ENCODE data around the gene HNRNPUL2. TPM values are rescaled to one million over a fixed set of nuclear protein-coding genes. Genes with fewer than 3 reads are reported as not detected.
"Not testable (repeated sequence)": the region's sequence is repeated elsewhere in the genome, so short reads cannot be mapped to it uniquely, and the experiment has no call there.

HNRNPUL2 gene
- total and polyA plus RNA-seq, 12 donors, result 9.6 to 40.2 (median 23.3) TPM

DNA sequence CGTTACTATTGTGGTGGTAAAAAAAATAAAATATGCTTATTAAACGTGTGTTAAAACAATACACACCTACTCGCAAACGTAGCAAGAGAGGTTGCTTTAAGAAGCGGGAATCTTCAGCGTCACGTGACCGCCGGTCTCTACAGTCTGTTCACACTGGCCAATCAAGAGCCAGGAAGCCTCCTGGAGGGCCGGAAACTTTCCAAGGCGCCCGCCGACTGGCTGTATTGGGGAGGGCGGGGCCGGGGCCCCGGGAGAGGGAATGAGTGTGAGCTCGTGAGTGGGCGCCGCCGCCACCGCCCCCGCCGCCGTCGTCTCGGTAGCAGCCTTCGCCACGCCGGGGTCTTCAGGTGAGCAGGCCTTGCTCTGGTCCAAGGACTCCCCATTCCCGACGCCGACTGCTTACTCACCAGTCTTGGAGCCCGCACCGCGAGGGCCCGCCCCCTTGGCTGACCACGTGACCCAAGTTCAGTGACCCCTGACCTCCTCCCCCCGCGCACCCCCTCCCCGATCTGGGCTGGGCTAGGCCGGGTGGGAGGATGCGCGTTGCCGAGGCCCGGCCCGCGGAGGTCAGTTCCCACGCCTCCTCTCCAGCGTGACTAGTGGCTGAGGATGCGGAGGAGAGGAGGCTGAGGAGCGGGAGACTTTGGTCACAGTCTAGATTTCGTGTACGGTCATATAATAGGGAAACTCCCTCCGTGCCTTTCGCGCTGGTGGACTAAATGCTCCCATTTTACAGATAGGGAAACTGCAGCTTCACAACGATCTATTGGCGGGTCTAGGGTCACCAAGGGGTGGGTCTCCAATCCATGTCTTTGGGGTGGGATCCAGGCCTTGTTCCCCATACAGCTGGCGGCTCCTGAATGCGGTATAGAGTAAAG lies 44.1 kb upstream of the HNRNPUL2 start, which contains the start of gene TAF6L:
Gene TAF6L, plus strand, starts transcription at position 253 of the 878 bp plus-strand sequence. CDS start 4,388 bp downstream, outside the sequence.
- peak within 1 kb of the TSS; percentile 73 to 97 (median 93) for H3K27ac ChIP-seq
- intact Hi-C loops (cut with DNase I), result no loop called here
- no peaks in the 10 kb centered on the region for H3K9me3 ChIP-seq (replicated peaks in 1 of 3)
- TF ChIP-seq, protein P1, sequence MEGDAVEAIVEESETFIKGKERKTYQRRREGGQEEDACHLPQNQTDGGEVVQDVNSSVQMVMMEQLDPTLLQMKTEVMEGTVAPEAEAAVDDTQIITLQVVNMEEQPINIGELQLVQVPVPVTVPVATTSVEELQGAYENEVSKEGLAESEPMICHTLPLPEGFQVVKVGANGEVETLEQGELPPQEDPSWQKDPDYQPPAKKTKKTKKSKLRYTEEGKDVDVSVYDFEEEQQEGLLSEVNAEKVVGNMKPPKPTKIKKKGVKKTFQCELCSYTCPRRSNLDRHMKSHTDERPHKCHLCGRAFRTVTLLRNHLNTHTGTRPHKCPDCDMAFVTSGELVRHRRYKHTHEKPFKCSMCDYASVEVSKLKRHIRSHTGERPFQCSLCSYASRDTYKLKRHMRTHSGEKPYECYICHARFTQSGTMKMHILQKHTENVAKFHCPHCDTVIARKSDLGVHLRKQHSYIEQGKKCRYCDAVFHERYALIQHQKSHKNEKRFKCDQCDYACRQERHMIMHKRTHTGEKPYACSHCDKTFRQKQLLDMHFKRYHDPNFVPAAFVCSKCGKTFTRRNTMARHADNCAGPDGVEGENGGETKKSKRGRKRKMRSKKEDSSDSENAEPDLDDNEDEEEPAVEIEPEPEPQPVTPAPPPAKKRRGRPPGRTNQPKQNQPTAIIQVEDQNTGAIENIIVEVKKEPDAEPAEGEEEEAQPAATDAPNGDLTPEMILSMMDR (IDR thresholded peaks at IDR 0.05), result no peak
- peak; percentile 8 to 56 for TF ChIP-seq POLR2A (IDR thresholded peaks at IDR 0.05)
- DNase-seq, result peak; percentile 97 to 99 (median 99)
- H3K36me3 ChIP-seq (replicated peaks in 1 of 2), result peaks cover 0 to 21% of the 10 kb centered on the region in 2 donors
- H3K27me3 ChIP-seq, result no peaks in the 10 kb centered on the region
- H3K4me3 ChIP-seq, result peak within 1 kb of the TSS in 2 of 4 donors; percentile 21 to 75
- WGBS, 4 donors, result 2 to 6% (median 4%) methylated on average over 27 to 60 of the region's 60 CpGs
- H3K4me1 ChIP-seq (replicated peaks in 1 of 2), result peaks cover 13 to 26% of the 10 kb centered on the region in 2 donors

DNA sequence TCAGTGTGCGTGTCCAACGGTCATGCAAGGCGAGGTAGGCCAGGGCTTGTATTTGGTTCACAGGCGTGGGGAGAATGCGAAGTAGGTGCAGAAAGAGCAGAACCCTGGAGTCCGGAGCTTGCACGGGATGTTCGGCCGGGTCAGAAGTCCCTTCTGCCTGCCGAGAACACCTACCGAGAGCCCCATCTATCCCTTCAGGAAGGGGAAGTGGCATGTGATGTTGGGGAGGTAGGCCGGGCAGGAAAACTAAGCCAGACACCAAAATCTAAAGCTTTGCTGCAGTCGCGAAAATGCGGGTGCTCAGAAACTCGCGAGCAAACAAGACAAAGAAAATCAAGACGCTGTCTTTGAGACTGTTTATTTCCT lies 43.5 kb upstream of the HNRNPUL2 start:
- peak overlapping the region; percentile 73 to 97 (median 93) for H3K27ac ChIP-seq
- 2 to 4% (median 3%) methylated on average over 15 to 18 of the region's 18 CpGs for WGBS, 4 donors

DNA sequence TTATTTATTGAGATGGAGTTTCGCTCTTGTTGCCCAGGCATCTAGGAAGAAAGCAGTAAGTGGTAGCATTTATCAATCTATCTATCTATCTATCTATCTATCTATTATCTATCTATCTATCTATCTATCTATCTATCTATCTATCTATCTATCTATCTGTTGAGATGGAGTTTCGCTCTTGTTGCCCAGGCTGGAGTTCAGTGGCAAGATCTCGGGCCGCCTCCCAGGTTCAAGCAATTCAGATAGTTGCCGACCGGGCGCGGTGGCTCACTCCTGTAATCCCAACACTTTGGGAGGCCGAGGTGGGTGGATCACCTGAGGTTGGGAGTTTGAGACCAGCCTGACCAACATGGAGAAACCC lies 33.6 kb upstream of the HNRNPUL2 start:
- peak overlapping the region in 3 of 5 donors; percentile 50 to 91 (median 73) for H3K27ac ChIP-seq

More for the DNA sequence above, 43.5 kb upstream of the HNRNPUL2 start:
- Histone ChIP-seq H3K9me3 (replicated peaks in 1 of 3) (no peaks in the 10 kb centered on the region), H3K36me3 (replicated peaks in 1 of 2) (peaks cover 0 to 21% of the 10 kb centered on the region in 2 donors), H3K4me1 (replicated peaks in 1 of 2) (peaks cover 13 to 26% of the 10 kb centered on the region in 2 donors), H3K27me3 (no peaks in the 10 kb centered on the region), H3K4me3 (peak overlapping the region in 2 of 4 donors; percentile 21 to 75)
- intact Hi-C loops (cut with DNase I), result no loop called here
- DNase-seq, result peak in 4 of 7 donors; percentile 26 to 48 (median 34)
- TF ChIP-seq, protein P1 (IDR thresholded peaks at IDR 0.05), result no peak
- TF ChIP-seq POLR2A (IDR thresholded peaks at IDR 0.05), result no peak

DNA sequence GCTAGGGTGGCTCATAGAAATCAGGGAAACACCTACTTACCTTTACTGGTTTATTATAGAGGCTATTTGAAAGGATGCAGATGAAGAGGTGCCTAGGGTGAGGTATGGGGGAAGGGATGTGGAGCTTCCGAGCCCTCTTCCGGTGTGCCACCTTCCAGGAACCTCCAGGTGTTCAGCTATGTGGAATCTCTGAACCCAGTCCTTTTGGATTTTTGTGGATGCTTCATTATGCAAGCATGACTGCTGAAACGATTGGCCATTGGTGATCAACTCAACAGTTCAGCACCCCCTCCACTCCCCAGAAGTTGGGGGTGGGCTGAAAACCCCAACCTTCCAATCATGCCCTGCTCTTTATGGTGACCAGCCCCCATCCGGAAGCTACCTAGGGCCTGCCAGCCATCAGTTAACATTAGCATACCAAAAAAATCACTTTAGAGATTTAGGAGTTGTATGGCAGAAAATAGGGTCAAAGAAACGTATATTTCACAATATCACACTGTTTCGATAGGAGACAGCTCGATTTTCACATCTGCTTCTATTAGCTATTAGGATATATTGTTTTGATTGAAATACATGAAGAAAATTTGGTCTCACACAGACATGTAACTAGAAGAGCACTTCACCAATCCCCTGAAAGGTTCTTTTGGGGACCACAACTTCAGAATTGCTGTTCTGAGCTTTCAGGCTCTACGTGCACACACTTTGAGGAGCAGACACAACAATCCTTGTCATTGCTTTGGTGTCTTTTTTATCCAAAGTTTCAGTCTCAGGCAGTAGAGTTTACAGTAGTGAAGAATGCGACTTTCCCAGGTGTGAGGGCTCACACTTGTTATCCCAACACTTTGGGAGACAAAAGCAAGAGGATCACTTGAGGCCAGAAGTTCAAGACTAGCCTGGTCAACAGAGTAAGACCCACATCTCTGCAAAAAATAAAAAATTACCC lies 30.9 kb upstream of the HNRNPUL2 start:
- no peak for DNase-seq
- Histone ChIP-seq H3K9me3 (replicated peaks in 1 of 3) (no peaks in the 10 kb centered on the region), H3K27me3 (no peaks in the 10 kb centered on the region), H3K36me3 (replicated peaks in 1 of 2) (no peaks in the 10 kb centered on the region), H3K4me3 (no peak overlapping the region), H3K4me1 (replicated peaks in 1 of 2) (peaks cover 12 to 21% of the 10 kb centered on the region in 2 donors), H3K27ac (no peak overlapping the region)
- WGBS, 4 donors, result 62 to 66% (median 65%) methylated on average over 9 of the region's 9 CpGs
- intact Hi-C loops (cut with DNase I), result no loop called here
- TF ChIP-seq, protein P1 (IDR thresholded peaks at IDR 0.05), result no peak
- no peak for TF ChIP-seq POLR2A (IDR thresholded peaks at IDR 0.05)

More for the DNA sequence above, 33.6 kb upstream of the HNRNPUL2 start:
- Histone ChIP-seq H3K4me3 (peak overlapping the region in 2 of 4 donors; percentile 65 to 85), H3K4me1 (replicated peaks in 1 of 2) (peaks cover 8 to 12% of the 10 kb centered on the region in 2 donors), H3K36me3 (replicated peaks in 1 of 2) (peaks cover 0 to 13% of the 10 kb centered on the region in 2 donors)
- intact Hi-C loops (cut with DNase I); DNase-seq; H3K9me3 ChIP-seq (replicated peaks in 1 of 3); H3K27me3 ChIP-seq: not testable (repeated sequence)
- WGBS, 4 donors, result 33 to 44% (median 34%) methylated on average over 9 of the region's 9 CpGs

Measured in adrenal gland (tissue), 12 donors.